ENCODE measurements around the gene CRYBG2. TPM values are rescaled to one million over a fixed set of nuclear protein-coding genes. Genes with fewer than 3 reads are reported as not detected.

CRYBG2 gene
- polyA plus RNA-seq, 1 donor from 2014 or later = 2.5 TPM

- TF ChIP-seq REST (IDR thresholded peaks at IDR 0.05; ENCODE audit: borderline replicate concordance) (no peak), CTCF (IDR thresholded peaks at IDR 0.05; ENCODE audit: poor library complexity, severe bottlenecking) (no peak), EP300 (conservative IDR thresholded peaks at IDR 0.05; ENCODE audit: poor library complexity, severe bottlenecking) (no peak), SMC3 (conservative IDR thresholded peaks at IDR 0.05; ENCODE audit: poor library complexity) (no peak), EZH2 (IDR thresholded peaks at IDR 0.05; ENCODE audit: borderline replicate concordance, insufficient read depth, low read length, poor library complexity, severe bottlenecking) (no peak), TAF1 (IDR thresholded peaks at IDR 0.05; ENCODE audit: low read depth) (no peak), MXI1 (conservative IDR thresholded peaks at IDR 0.05; ENCODE audit: poor library complexity, severe bottlenecking) (no peak), RAD21 (conservative IDR thresholded peaks at IDR 0.05) (no peak), POLR2AphosphoS5 (IDR thresholded peaks at IDR 0.05) (no peak)
- H3K9me3 ChIP-seq (ENCODE audit: low read length) = no peaks in the 10 kb centered on the region
Measured at GRCh38 chr1:26353210-26353859, 595 bp downstream of the CRYBG2 start.

GRCh38 chr1:26352338-26352679 lies 1.6 kb downstream of the CRYBG2 start:
- H3K9me3 ChIP-seq (ENCODE audit: low read length) = no peaks in the 10 kb centered on the region
- no peaks in the 10 kb centered on the region for H4K20me1 ChIP-seq (ENCODE audit: insufficient read depth)
- H2AFZ ChIP-seq (ENCODE audit: low read depth, low read length) = no peak overlapping the region
- H3K4me2 ChIP-seq (ENCODE audit: low read length) = no peak overlapping the region
- H3F3A ChIP-seq (ENCODE audit: insufficient read depth, low read length, poor library complexity, severe bottlenecking) = no peaks in the 10 kb centered on the region
- no peaks in the 10 kb centered on the region for H3K79me2 ChIP-seq (replicated peaks; ENCODE audit: insufficient read depth, low read length)
- TF ChIP-seq TAF1 (IDR thresholded peaks at IDR 0.05; ENCODE audit: low read depth) (no peak), POLR2AphosphoS5 (IDR thresholded peaks at IDR 0.05) (no peak), MXI1 (conservative IDR thresholded peaks at IDR 0.05; ENCODE audit: poor library complexity, severe bottlenecking) (no peak), RAD21 (conservative IDR thresholded peaks at IDR 0.05) (no peak), SMC3 (conservative IDR thresholded peaks at IDR 0.05; ENCODE audit: poor library complexity) (no peak), CTCF (IDR thresholded peaks at IDR 0.05; ENCODE audit: poor library complexity, severe bottlenecking) (no peak), EP300 (conservative IDR thresholded peaks at IDR 0.05; ENCODE audit: poor library complexity, severe bottlenecking) (no peak), EZH2 (IDR thresholded peaks at IDR 0.05; ENCODE audit: borderline replicate concordance, insufficient read depth, low read length, poor library complexity, severe bottlenecking) (no peak), REST (IDR thresholded peaks at IDR 0.05; ENCODE audit: borderline replicate concordance) (no peak)
- H3K9me2 ChIP-seq (ENCODE audit: insufficient read depth, low read length) = no peaks in the 10 kb centered on the region
- H3K9ac ChIP-seq (ENCODE audit: low read length) = no peak overlapping the region
- H3K36me3 ChIP-seq (ENCODE audit: insufficient read depth, low read length) = no peaks in the 10 kb centered on the region
- no peaks in the 10 kb centered on the region for H3K27me3 ChIP-seq (ENCODE audit: insufficient read depth, low read depth, low read length)
- no peak overlapping the region for H3K27ac ChIP-seq (ENCODE audit: low read length)
- H3K4me3 ChIP-seq (ENCODE audit: low read length) = no peak overlapping the region

More at GRCh38 chr1:26353210-26353859, 595 bp downstream of the CRYBG2 start:
- Histone ChIP-seq H3K9me2 (ENCODE audit: insufficient read depth, low read length) (no peaks in the 10 kb centered on the region), H3K36me3 (ENCODE audit: insufficient read depth, low read length) (no peaks in the 10 kb centered on the region), H3K9ac (ENCODE audit: low read length) (no peak overlapping the region), H3K27ac (ENCODE audit: low read length) (no peak overlapping the region), H3K4me2 (ENCODE audit: low read length) (no peak overlapping the region), H4K20me1 (ENCODE audit: insufficient read depth) (no peaks in the 10 kb centered on the region), H3F3A (ENCODE audit: insufficient read depth, low read length, poor library complexity, severe bottlenecking) (no peaks in the 10 kb centered on the region), H3K27me3 (ENCODE audit: insufficient read depth, low read depth, low read length) (no peaks in the 10 kb centered on the region), H3K79me2 (replicated peaks; ENCODE audit: insufficient read depth, low read length) (no peaks in the 10 kb centered on the region), H2AFZ (ENCODE audit: low read depth, low read length) (no peak overlapping the region), H3K4me3 (ENCODE audit: low read length) (no peak overlapping the region)

Measured in neural cell (in vitro differentiated cells).